IMR-90 (cell line): ENCODE measurements around the gene CHPF2. TPM values are rescaled to one million over a fixed set of nuclear protein-coding genes. Genes with fewer than 3 reads are reported as not detected.

Source experiments
- ATAC-seq: fragments of 200-7000 bp; cut with Tn5 transposase; 2 replicates; pipeline ENCODE4 v1.9.1; 2020; ENCODE audit warnings: low read depth, mild to moderate bottlenecking, moderate library complexity
- BruUV-seq: library from RNA; stranded (reverse); fragments of 400-500 nt; replicated peaks from 2 replicates; lab custom pipeline; 2021; lab: Mats Ljungman, UMichigan
- CTCF ChIA-PET: fragments of 300-600 bp; formaldehyde crosslinking; extraction: SDS; loops from one replicate; lab custom pipeline; 2021; ENCODE audit warnings: antibody characterized with exemption; lab: Yijun Ruan, JAX
- POLR2A ChIA-PET: fragments of 300-600 bp; sonication (Branson Sonifier 250); formaldehyde crosslinking; loops from one replicate; lab custom pipeline; 2022; ENCODE audit warnings: antibody characterized with exemption; ENCODE audit not compliant: unreplicated experiment; lab: Charles Lee
- DNase-seq: peaks from one replicate; pipeline ENCODE4 v3.0.0; 2013
- H2AFZ ChIP-seq: replicated peaks from 2 replicates; pipeline ENCODE3; 2013; ENCODE audit warnings: low read length, mild to moderate bottlenecking; ENCODE audit not compliant: poor library complexity
- H2AK5ac ChIP-seq: 2 replicates; pipeline ENCODE4 v1.6.1; 2013; ENCODE audit warnings: low read depth, low read length, inconsistent platforms
- H2AK9ac ChIP-seq: replicated peaks from 2 replicates; pipeline ENCODE3; 2013; ENCODE audit warnings: mild to moderate bottlenecking, low read depth, low read length, moderate library complexity; ENCODE audit not compliant: poor library complexity
- H2BK120ac ChIP-seq: 2 replicates; pipeline ENCODE4 v1.6.1; 2013; ENCODE audit warnings: low read depth, low read length, inconsistent platforms
- H2BK15ac ChIP-seq: 3 replicates; pipeline ENCODE4 v1.6.1; 2013; ENCODE audit warnings: low read depth, low read length, inconsistent platforms
- H2BK20ac ChIP-seq: 2 replicates; pipeline ENCODE4 v1.6.1; 2013; ENCODE audit warnings: low read depth, mild to moderate bottlenecking, inconsistent platforms, low read length, moderate library complexity
- H2BK5ac ChIP-seq: 2 replicates; pipeline ENCODE4 v1.6.1; 2013; ENCODE audit warnings: mild to moderate bottlenecking, low read depth, low read length, inconsistent platforms; ENCODE audit not compliant: poor library complexity, severe bottlenecking
- H3K14ac ChIP-seq: replicated peaks from 2 replicates; pipeline ENCODE4 v1.6.1; 2013; ENCODE audit warnings: low read depth, low read length, inconsistent platforms
- H3K18ac ChIP-seq: 2 replicates; pipeline ENCODE4 v1.6.1; 2013; ENCODE audit warnings: low read depth, low read length, control low read depth
- H3K23ac ChIP-seq: 2 replicates; pipeline ENCODE4 v1.6.1; 2013; ENCODE audit warnings: low read depth, low read length, inconsistent platforms
- H3K27ac ChIP-seq: 2 replicates; pipeline ENCODE4 v1.5.1; 2013; ENCODE audit warnings: mild to moderate bottlenecking, control low read depth, low read length; ENCODE audit not compliant: insufficient read depth
- H3K27me3 ChIP-seq: 2 replicates; pipeline ENCODE4 v1.6.1; 2013; ENCODE audit warnings: low read length; ENCODE audit not compliant: control insufficient read depth, insufficient read depth
- H3K36me3 ChIP-seq: 2 replicates; pipeline ENCODE4 v1.6.1; 2013; ENCODE audit warnings: low read length, mixed read lengths; ENCODE audit not compliant: control insufficient read depth, insufficient read depth
- H3K4ac ChIP-seq: 2 replicates; pipeline ENCODE4 v1.6.1; 2013; ENCODE audit warnings: low read depth, low read length, inconsistent platforms
- H3K4me1 ChIP-seq: 2 replicates; pipeline ENCODE4 v1.6.1; 2013; ENCODE audit warnings: low read length, mixed read lengths; ENCODE audit not compliant: control insufficient read depth, insufficient read depth
- H3K4me2 ChIP-seq: 2 replicates; pipeline ENCODE4 v1.6.1; 2013; ENCODE audit warnings: low read depth, mild to moderate bottlenecking, control low read depth, low read length, moderate library complexity
- H3K4me3 ChIP-seq: 2 replicates; pipeline ENCODE4 v1.5.1; 2013; ENCODE audit warnings: low read depth, mild to moderate bottlenecking, control low read depth, low read length, moderate library complexity; ENCODE audit not compliant: insufficient read depth
- H3K56ac ChIP-seq: 2 replicates; pipeline ENCODE4 v1.6.1; 2013; ENCODE audit warnings: low read length, inconsistent platforms; ENCODE audit not compliant: insufficient read depth; ENCODE audit errors: extremely low read depth
- H3K79me1 ChIP-seq, 2 experiments: 2 replicates each; pipeline ENCODE4 v1.6.1; 2013; ENCODE audit warnings: low read length in 2 of 2, inconsistent platforms in 1 of 2, low read depth in 1 of 2
- H3K9ac ChIP-seq: 2 replicates; pipeline ENCODE4 v1.6.1; 2013; ENCODE audit warnings: low read depth, low read length, control low read depth
- H3K9me1 ChIP-seq: 2 replicates; pipeline ENCODE4 v1.6.1; 2013; ENCODE audit warnings: low read length, inconsistent platforms; ENCODE audit not compliant: insufficient read depth
- H3K9me3 ChIP-seq: 2 replicates; pipeline ENCODE4 v1.6.1; 2013; ENCODE audit warnings: low read length; ENCODE audit not compliant: control insufficient read depth, insufficient read depth
- H4K20me1 ChIP-seq: 2 replicates; pipeline ENCODE4 v1.6.1; 2013; ENCODE audit warnings: low read length, inconsistent platforms; ENCODE audit not compliant: insufficient read depth
- H4K5ac ChIP-seq: 2 replicates; pipeline ENCODE4 v1.6.1; 2013; ENCODE audit warnings: mild to moderate bottlenecking, low read depth, low read length, control low read depth
- H4K8ac ChIP-seq, 2 experiments: 2 replicates each; pipeline ENCODE4 v1.6.1; 2013; ENCODE audit warnings: low read depth in 2 of 2, low read length in 2 of 2, control low read depth in 1 of 2, inconsistent platforms in 1 of 2
- H4K91ac ChIP-seq: 2 replicates; pipeline ENCODE4 v1.6.1; 2013; ENCODE audit warnings: low read depth, low read length, inconsistent platforms; ENCODE audit not compliant: insufficient read depth
- BHLHE40 ChIP-seq: fragments of 150-350 bp; IDR thresholded peaks from 2 replicates; pipeline ENCODE4 v1.6.1; 2016; ENCODE audit warnings: mild to moderate bottlenecking, low read depth, low read length
- CHD1 ChIP-seq: IDR thresholded peaks from 2 replicates; pipeline ENCODE4 v1.6.1; 2012; ENCODE audit warnings: low read depth, low read length, improper control_type of control experiment
- CTCF ChIP-seq: conservative IDR thresholded peaks from 2 replicates; pipeline ENCODE4 v1.5.1; 2012; ENCODE audit warnings: mild to moderate bottlenecking, low read depth, low read length, improper control_type of control experiment
- ELK1 ChIP-seq: fragments of 150-350 bp; IDR thresholded peaks from 2 replicates; pipeline ENCODE4 v1.6.1; 2016; ENCODE audit warnings: low read depth, mild to moderate bottlenecking, low read length, moderate library complexity, borderline replicate concordance
- FOS ChIP-seq: fragments of 150-350 bp; IDR thresholded peaks from 2 replicates; pipeline ENCODE4 v1.6.1; 2016; ENCODE audit warnings: low read depth, low read length
- MAFK ChIP-seq: IDR thresholded peaks from 2 replicates; pipeline ENCODE4 v1.6.1; 2012; ENCODE audit warnings: low read depth, low read length, improper control_type of control experiment
- MXI1 ChIP-seq: IDR thresholded peaks from 2 replicates; pipeline ENCODE4 v1.6.1; 2012; ENCODE audit warnings: low read depth, mild to moderate bottlenecking, low read length, moderate library complexity, borderline replicate concordance
- NFE2L2 ChIP-seq: fragments of 150-350 bp; IDR thresholded peaks from 2 replicates; pipeline ENCODE4 v1.6.1; 2016; ENCODE audit warnings: low read depth, mild to moderate bottlenecking, low read length
- POLR2A ChIP-seq: IDR thresholded peaks from 2 replicates; pipeline ENCODE4 v1.6.1; 2012; ENCODE audit warnings: mild to moderate bottlenecking, low read depth, low read length
- RFX5 ChIP-seq: IDR thresholded peaks from 2 replicates; pipeline ENCODE4 v1.8.0; 2012; ENCODE audit warnings: low read depth, mild to moderate bottlenecking, low read length, moderate library complexity
- SMC3 ChIP-seq: fragments of 150-350 bp; IDR thresholded peaks from 2 replicates; pipeline ENCODE4 v1.6.1; 2016; ENCODE audit warnings: low read depth, mild to moderate bottlenecking, antibody characterized with exemption, low read length, moderate library complexity
- WGBS, 2 experiments: methylation state at CpG; one replicate each; pipeline versions ENCODE4 v1.1.5 to v1.1.7; 2013; ENCODE audit warnings: missing lambda C conversion rate in 2 of 2; ENCODE audit not compliant: insufficient read length in 1 of 2; ENCODE audit errors: extremely low coverage in 2 of 2; 5-methylcytosine and 5-hydroxymethylcytosine counted together
- dilution Hi-C: fragments of 300-500 bp; cut with HindIII; formaldehyde crosslinking; loops from one replicate; pipeline ENCODE4 v1.14.3; 2018; ENCODE audit warnings: low sequenced_read_pairs; ENCODE audit not compliant: unreplicated experiment
- in situ Hi-C: fragments of 300-500 bp; cut with MboI; formaldehyde crosslinking; loops from 3 replicates; pipeline ENCODE4 v1.14.3; 2019; ENCODE audit warnings: low sequenced_read_pairs, inconsistent platforms, mixed read lengths
- intact Hi-C: fragments of 100-400 bp; cut with micrococcal nuclease; formaldehyde crosslinking; loops from 2 replicates; pipeline ENCODE4 v1.10.0; 2022
- polyA plus RNA-seq, 3 experiments: library from polyadenylated mRNA; depleted of rRNA; stranded (reverse); fragments of >200 nt; gene quantifications; 2 replicates each; pipeline ENCODE4 v1.2.3, GENCODE V29; 2012; ENCODE audit warnings: low replicate concordance in 1 of 3
- total RNA-seq: library from RNA; depleted of rRNA; stranded (reverse); fragments of >200 nt; gene quantifications from 2 replicates; pipeline ENCODE4 v1.2.3, GENCODE V29; 2012

Gene CHPF2
- total and polyA plus RNA-seq, 2 of the 4 experiments (the other 2 are of a cell fraction): 26.2 to 77.0 TPM

- TF ChIP-seq ELK1: no peak
- no peak for TF ChIP-seq CHD1
These were observed 40.6 kb downstream of the CHPF2 start (continued) for GRCh38 chr7:151272877-151273276.

GRCh38 chr7:151273651-151274390 is 41.5 kb downstream of the CHPF2 start:
- 75% methylated on average over 4 of the region's 9 CpGs; no CpG with 5 or more reads in 1 of the 2 experiments for WGBS, 2 experiments
- Histone ChIP-seq H2AK9ac (no peak overlapping the region), H3K27me3 (peaks cover 3% of the 10 kb centered on the region), H3K36me3 (no peaks in the 10 kb centered on the region; the same call in 1 of the 2 replicates), H3K9ac (no peak overlapping the region), H2BK15ac (no peak overlapping the region), H2BK120ac (no peak overlapping the region), H3K4ac (no peak overlapping the region), H3K14ac (no peak overlapping the region), H3K23ac (no peak overlapping the region), H3K4me1 (peaks cover 8% of the 10 kb centered on the region; the same call in 1 of the 2 replicates), H4K20me1 (no peaks in the 10 kb centered on the region; the same call in 1 of the 2 replicates), H4K91ac (no peak overlapping the region), H3K27ac (no peak overlapping the region), H3K4me3 (no peak overlapping the region), H2AK5ac (no peak overlapping the region), H2BK20ac (no peak overlapping the region), H2AFZ (no peak overlapping the region), H4K5ac (no peak overlapping the region), H2BK5ac (no peak overlapping the region), H3K9me1 (no peaks in the 10 kb centered on the region), H3K4me2 (no peak overlapping the region), H3K18ac (no peak overlapping the region), H3K9me3 (no peaks in the 10 kb centered on the region), H3K56ac (no peak overlapping the region), H4K8ac (no peak overlapping the region), H3K79me1 (no peaks in the 10 kb centered on the region)
- BruUV-seq: no TSS peak
- POLR2A ChIA-PET: no interaction called here
- CTCF ChIA-PET: no interaction called here
- in situ Hi-C loops: no loop called here
- no peak for TF ChIP-seq BHLHE40
- no peak for TF ChIP-seq MXI1
- TF ChIP-seq CTCF: no peak
- no peak for TF ChIP-seq SMC3
- TF ChIP-seq ELK1: no peak
- TF ChIP-seq FOS: no peak
- TF ChIP-seq MAFK: no peak
- TF ChIP-seq CHD1: no peak
- TF ChIP-seq POLR2A: no peak
- TF ChIP-seq RFX5: no peak
- no peak for TF ChIP-seq NFE2L2
- intact Hi-C loops: no loop called here
- ATAC-seq (no peak), DNase-seq (no peak)
- dilution Hi-C loops: no loop called here
